GM10248 (cell line): ENCODE measurements around the gene SIRPG.
"Not testable (repeated sequence)": the region's sequence is repeated elsewhere in the genome, so short reads cannot be mapped to it uniquely, and the experiment has no call there.

Experiments
- CTCF ChIA-PET: fragments of 300-600 bp; sonication (Branson Sonifier 250); formaldehyde crosslinking; extraction: SDS; loops from one replicate; lab custom pipeline; 2021; ENCODE audit warnings: antibody characterized with exemption; lab: Yijun Ruan, JAX
- POLR2A ChIA-PET: fragments of 350-650 bp; sonication (Branson Sonifier 250); formaldehyde crosslinking; extraction: SDS; loops from one replicate; lab custom pipeline; 2020; ENCODE audit warnings: antibody characterized with exemption; lab: Yijun Ruan, JAX
- DNase-seq: peaks from one replicate; pipeline ENCODE4 v3.0.0; 2012; ENCODE audit errors: extremely low spot score
- TF ChIP-seq, protein P1 (sequence below): IDR thresholded peaks from 2 replicates; pipeline ENCODE4 v1.5.1; 2012; ENCODE audit warnings: mild to moderate bottlenecking, low read depth; ENCODE audit errors: extremely low read depth, missing control alignments, control extremely low read depth

Gene SIRPG

DNA sequence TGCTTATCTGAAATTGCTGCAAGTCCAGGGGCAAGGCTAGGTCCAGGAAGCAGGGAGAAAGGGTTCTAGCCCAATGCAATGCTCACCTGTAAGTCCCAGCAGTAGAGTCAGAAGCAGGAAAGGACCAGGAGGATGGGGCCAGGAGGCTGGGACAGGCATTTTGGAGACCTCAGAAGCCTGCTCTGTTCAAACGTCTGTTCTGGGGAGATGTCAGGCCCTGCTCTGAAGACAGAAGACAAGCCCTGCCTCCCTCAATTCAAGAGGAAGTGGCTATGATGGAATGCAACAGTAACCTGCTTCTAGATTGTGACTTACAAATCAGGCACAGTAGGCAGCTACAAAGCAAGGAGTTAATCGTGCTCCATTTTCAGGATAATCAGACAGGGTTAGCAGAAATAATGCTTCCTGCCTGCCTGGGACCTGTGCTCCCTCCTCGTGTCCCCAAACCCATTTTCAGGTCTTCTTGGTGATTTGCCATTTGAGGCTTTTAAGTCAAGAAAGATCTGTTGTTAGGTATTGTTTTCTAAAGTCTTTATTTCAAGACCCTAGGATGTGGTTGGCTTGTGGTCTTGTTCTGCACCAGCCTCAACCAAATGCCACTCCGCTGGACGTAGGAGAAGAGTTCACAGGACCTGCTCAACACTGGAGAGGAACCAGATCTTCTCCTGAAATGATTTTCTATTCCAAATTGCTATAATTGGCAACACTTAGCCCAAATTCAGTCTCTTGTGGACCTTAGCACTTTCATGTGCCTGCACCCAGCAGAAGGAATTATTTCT, at the start of gene SIRPG:
Gene SIRPG (minus strand): TSS at position 224 of the 779 bp plus-strand sequence. CDS start 65 bp downstream, at position 159.
- TF ChIP-seq, protein P1, sequence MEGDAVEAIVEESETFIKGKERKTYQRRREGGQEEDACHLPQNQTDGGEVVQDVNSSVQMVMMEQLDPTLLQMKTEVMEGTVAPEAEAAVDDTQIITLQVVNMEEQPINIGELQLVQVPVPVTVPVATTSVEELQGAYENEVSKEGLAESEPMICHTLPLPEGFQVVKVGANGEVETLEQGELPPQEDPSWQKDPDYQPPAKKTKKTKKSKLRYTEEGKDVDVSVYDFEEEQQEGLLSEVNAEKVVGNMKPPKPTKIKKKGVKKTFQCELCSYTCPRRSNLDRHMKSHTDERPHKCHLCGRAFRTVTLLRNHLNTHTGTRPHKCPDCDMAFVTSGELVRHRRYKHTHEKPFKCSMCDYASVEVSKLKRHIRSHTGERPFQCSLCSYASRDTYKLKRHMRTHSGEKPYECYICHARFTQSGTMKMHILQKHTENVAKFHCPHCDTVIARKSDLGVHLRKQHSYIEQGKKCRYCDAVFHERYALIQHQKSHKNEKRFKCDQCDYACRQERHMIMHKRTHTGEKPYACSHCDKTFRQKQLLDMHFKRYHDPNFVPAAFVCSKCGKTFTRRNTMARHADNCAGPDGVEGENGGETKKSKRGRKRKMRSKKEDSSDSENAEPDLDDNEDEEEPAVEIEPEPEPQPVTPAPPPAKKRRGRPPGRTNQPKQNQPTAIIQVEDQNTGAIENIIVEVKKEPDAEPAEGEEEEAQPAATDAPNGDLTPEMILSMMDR: no peak
- DNase-seq: no peak
- ChIA-PET CTCF (no interaction called here), POLR2A (no interaction called here)

DNA sequence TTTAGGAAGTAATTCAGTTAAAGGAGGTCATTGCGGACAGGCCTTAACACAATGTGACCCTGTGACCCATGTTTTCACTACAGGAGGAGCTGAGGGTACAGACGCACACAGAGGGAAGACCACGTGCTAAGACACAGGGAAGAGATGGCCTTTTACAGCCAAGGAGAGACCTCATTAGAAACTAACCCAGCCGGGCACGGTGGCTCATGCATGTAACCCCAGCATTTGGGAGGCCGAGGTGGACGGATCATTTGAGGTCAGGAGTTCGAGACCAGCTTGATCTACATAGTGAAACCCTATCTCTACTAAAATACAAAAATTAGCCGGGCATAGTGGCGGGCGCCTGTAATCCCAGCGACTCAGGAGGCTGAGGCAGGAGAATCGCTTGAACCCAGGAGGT, 49.3 kb upstream of the SIRPG start:
- POLR2A ChIA-PET, CTCF ChIA-PET, DNase-seq: not testable (repeated sequence)

DNA sequence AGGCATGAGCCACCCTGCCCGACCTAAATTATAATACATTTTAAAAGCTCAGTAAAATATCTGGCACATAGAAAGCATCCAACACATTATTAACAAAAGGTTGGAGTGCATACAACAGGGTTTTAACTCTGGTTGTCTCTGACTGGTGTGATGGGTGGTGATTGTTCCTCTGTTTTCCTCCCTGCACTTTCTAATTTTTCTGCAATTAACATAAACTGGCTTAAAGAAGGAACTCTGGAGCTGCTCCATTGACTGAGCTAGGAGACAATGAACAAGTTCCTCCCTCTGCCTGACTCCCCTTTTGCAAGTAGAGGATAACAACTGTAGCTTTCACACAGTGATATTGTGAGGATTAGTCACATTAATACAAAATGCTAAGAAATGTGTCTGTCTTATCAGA, 48.5 kb upstream of the SIRPG start:
- POLR2A ChIA-PET: no interaction called here
- TF ChIP-seq, protein P1: no peak
- no peak for DNase-seq
- CTCF ChIA-PET: interaction anchor here (1.2 kb wide), 1 partner anchor 35 kb away, joined by 3 read pairs; no protein-coding TSS in a partner anchor

DNA sequence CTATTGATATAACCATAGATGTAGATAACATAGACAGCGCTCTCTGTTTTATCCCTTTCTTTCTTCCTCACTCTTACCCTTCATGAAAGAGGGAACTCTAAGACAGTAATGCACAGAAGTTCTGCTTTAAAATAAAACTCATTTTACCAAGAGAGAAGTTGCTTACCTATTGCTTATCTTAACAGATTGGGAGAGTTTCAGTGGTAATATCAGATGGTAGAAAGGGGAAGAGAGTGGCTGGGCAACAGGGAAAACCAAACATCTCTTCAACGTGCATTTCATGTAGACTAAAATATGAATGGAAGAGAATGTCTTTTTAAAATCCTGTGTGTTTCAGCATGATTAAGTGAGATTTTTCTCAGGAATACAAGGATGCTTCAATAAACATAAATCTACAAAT, 45.3 kb upstream of the SIRPG start:
- CTCF ChIA-PET: interaction anchor here (1.2 kb wide), 1 partner anchor 14 kb away, joined by 3 read pairs; no protein-coding TSS in a partner anchor
- no peak for DNase-seq
- POLR2A ChIA-PET: no interaction called here
- TF ChIP-seq, protein P1: no peak

GRCh38 chr20:1702328-1702727, 44.7 kb upstream of the SIRPG start:
- TF ChIP-seq, protein P1: no peak
- ChIA-PET POLR2A (no interaction called here), CTCF (interaction anchor here (1.2 kb wide), 1 partner anchor 13 kb away, joined by 3 read pairs; no protein-coding TSS in a partner anchor)
- no peak for DNase-seq

DNA sequence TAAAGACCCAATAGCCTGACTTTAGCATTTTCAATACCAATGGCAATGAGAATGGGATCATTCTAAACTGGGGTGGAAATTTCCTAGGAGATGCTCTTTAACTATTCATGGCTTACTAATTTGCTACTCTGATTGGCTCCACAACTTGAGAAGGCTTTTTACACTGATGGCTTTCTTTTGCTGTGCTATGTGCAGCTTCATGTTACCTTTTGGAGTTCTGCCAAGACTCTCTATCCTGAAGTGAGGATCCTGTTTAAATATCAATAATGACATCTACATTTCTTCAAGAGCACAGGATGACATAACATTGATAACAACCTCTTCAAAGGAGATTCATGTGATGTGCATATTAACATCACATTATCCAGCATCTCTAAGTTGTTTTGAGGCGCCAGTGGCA, 43.4 kb upstream of the SIRPG start:
- DNase-seq: no peak
- TF ChIP-seq, protein P1: no peak
- ChIA-PET CTCF (no interaction called here), POLR2A (no interaction called here)

DNA sequence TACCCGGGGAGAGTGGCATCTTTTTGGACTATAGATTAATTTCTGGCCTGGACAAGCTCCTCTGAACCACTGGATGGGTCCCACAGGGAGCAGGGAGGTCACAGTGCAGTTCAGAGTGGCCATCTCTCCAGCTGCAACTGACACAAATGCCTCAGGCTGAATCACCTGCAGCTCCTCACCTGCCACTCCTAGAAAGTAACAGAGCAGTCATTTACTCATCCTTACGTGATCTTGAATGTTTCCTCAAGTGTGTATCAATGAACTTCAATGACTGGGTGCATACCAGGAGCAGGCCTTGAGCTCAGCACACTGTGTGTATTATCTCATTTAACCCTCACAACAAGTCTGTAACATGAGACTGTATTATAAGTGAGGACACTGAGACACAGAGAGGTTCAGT, 40.0 kb upstream of the SIRPG start:
- ChIA-PET POLR2A (no interaction called here), CTCF (interaction anchor here (1.3 to 1.5 kb wide), 2 partner anchors 11 to 12 kb away, joined by 3 read pairs; no protein-coding TSS in a partner anchor)
- no peak for DNase-seq
- TF ChIP-seq, protein P1: no peak
